ENCODE measurements around the gene HMGB2.

GRCh38 chr4:173374588-173374987, 40.4 kb upstream of the HMGB2 start:
- TF ChIP-seq CTCF (conservative IDR thresholded peaks at IDR 0.05 in 1 of 2, IDR thresholded peaks at IDR 0.05 in 1 of 2; ENCODE audit: extremely low read depth in 1 of 2, insufficient read depth in 1 of 2, low read depth in 1 of 2, low read length in 2 of 2) (no peak), EZH2 (IDR thresholded peaks at IDR 0.05; ENCODE audit: borderline replicate concordance, low read length) (no peak)
